HEK293 (cell line): ENCODE results near the gene DOK3.

Experiments used
- ZBTB6 ChIP-seq: fragments of 450-650 bp; formaldehyde crosslinking; IDR thresholded peaks from 2 replicates; pipeline ENCODE4 v1.5.1; 2017; ENCODE audit warnings: missing biosample characterization, missing genetic modification characterization
- ZBTB7A ChIP-seq: fragments of 450-650 bp; formaldehyde crosslinking; IDR thresholded peaks from 2 replicates; pipeline ENCODE4 v1.5.1; 2016; ENCODE audit warnings: low read depth, missing biosample characterization, missing genetic modification characterization
- ZFP41 ChIP-seq: fragments of 450-650 bp; formaldehyde crosslinking; IDR thresholded peaks from 2 replicates; pipeline ENCODE4 v1.5.1; 2016; ENCODE audit warnings: missing biosample characterization, missing genetic modification characterization, borderline replicate concordance
- ZNF112 ChIP-seq: fragments of 450-650 bp; formaldehyde crosslinking; IDR thresholded peaks from 2 replicates; pipeline ENCODE4 v1.5.0; 2017; ENCODE audit warnings: missing biosample characterization, missing genetic modification characterization
- ZNF146 ChIP-seq: fragments of 450-650 bp; formaldehyde crosslinking; IDR thresholded peaks from 2 replicates; pipeline ENCODE4 v1.5.1; 2016; ENCODE audit warnings: missing biosample characterization, missing genetic modification characterization
- ZNF48 ChIP-seq: fragments of 450-650 bp; formaldehyde crosslinking; IDR thresholded peaks from 2 replicates; pipeline ENCODE4 v1.5.1; 2016; ENCODE audit warnings: missing biosample characterization, missing genetic modification characterization
- ZNF530 ChIP-seq: fragments of 450-650 bp; formaldehyde crosslinking; IDR thresholded peaks from 2 replicates; pipeline ENCODE4 v1.5.1; 2016; ENCODE audit warnings: low read depth, missing biosample characterization, missing genetic modification characterization
- ZNF670 ChIP-seq: fragments of 450-650 bp; formaldehyde crosslinking; IDR thresholded peaks from 2 replicates; pipeline ENCODE4 v1.5.1; 2016; ENCODE audit warnings: missing biosample characterization, missing genetic modification characterization, low read depth
- ZNF701 ChIP-seq: fragments of 450-650 bp; formaldehyde crosslinking; IDR thresholded peaks from 2 replicates; pipeline ENCODE4 v1.5.1; 2016; ENCODE audit warnings: missing biosample characterization, missing genetic modification characterization
- TF ChIP-seq, protein P1 (sequence below): sonication (generic); formaldehyde crosslinking; IDR thresholded peaks from 2 replicates; pipeline ENCODE4 v1.8.1; 2022; ENCODE audit warnings: mild to moderate bottlenecking, moderate library complexity, missing genetic modification reagents
- TF ChIP-seq, protein P2 (sequence below): fragments of 450-650 bp; formaldehyde crosslinking; IDR thresholded peaks from 2 replicates; pipeline ENCODE4 v1.5.1; 2016; ENCODE audit warnings: missing biosample characterization, missing genetic modification characterization

DNA sequence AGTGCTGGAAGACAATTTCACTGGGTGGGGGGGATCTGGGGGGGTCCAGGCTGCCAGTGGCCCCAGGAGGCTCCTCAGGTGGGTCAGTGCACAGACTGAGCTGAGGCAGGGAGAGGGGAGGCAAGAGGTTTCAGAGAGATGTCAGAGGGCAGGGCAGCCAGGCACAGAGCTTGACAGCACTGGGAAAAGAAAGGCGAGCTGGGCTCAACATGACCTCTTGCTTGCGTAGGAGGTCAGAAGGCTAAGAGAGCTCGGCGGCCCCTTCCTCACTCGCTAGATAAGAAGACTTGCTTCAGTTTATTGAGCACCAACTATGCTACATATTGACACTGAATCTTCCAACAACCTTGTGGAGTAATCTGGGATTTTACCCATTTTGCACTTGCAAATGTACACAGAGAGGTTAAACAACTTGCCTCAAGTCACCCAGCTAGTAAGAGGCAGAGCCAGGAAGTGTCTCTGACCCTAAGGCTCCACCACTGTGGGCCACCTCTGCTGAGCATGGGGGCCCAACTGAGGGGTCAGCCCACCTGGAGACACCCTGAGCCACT lies 15.8 kb downstream of the DOK3 start:
- TF ChIP-seq, protein P1, sequence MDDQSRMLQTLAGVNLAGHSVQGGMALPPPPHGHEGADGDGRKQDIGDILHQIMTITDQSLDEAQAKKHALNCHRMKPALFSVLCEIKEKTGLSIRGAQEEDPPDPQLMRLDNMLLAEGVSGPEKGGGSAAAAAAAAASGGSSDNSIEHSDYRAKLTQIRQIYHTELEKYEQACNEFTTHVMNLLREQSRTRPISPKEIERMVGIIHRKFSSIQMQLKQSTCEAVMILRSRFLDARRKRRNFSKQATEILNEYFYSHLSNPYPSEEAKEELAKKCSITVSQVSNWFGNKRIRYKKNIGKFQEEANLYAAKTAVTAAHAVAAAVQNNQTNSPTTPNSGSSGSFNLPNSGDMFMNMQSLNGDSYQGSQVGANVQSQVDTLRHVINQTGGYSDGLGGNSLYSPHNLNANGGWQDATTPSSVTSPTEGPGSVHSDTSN (CRISPR knock-in tag), result no peak
- TF ChIP-seq ZFP41 (tag by site-specific recombination) (no peak), ZNF48 (tag by site-specific recombination) (no peak), ZNF701 (tag by site-specific recombination) (no peak), ZBTB7A (no peak), ZNF530 (tag by site-specific recombination) (no peak), ZNF112 (tag by site-specific recombination) (no peak), ZNF670 (tag by site-specific recombination) (no peak), ZBTB6 (no peak), ZNF146 (no peak)
- TF ChIP-seq, protein P2, sequence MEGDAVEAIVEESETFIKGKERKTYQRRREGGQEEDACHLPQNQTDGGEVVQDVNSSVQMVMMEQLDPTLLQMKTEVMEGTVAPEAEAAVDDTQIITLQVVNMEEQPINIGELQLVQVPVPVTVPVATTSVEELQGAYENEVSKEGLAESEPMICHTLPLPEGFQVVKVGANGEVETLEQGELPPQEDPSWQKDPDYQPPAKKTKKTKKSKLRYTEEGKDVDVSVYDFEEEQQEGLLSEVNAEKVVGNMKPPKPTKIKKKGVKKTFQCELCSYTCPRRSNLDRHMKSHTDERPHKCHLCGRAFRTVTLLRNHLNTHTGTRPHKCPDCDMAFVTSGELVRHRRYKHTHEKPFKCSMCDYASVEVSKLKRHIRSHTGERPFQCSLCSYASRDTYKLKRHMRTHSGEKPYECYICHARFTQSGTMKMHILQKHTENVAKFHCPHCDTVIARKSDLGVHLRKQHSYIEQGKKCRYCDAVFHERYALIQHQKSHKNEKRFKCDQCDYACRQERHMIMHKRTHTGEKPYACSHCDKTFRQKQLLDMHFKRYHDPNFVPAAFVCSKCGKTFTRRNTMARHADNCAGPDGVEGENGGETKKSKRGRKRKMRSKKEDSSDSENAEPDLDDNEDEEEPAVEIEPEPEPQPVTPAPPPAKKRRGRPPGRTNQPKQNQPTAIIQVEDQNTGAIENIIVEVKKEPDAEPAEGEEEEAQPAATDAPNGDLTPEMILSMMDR, result no peak
